Stimulated activated naive CD8-positive, alpha-beta T cell treated with anti-CD3 and anti-CD28 coated beads, Interleukin-15, Interleukin-2, amounts not matched to agents 100 U/mL and 50 U/mL, for 24 hours (primary cell): ENCODE data around the gene CSNK1G1.
"Not testable (repeated sequence)": the region's sequence is repeated elsewhere in the genome, so short reads cannot be mapped to it uniquely, and the experiment has no call there.

Experiments
- ATAC-seq: fragments of 150-1000 bp; cut with Tn5 transposase; one replicate; pipeline ENCODE4 v1.10.0; 2021
- DNase-seq: peaks from one replicate; pipeline ENCODE4 v3.0.0; 2021

Gene CSNK1G1

DNA sequence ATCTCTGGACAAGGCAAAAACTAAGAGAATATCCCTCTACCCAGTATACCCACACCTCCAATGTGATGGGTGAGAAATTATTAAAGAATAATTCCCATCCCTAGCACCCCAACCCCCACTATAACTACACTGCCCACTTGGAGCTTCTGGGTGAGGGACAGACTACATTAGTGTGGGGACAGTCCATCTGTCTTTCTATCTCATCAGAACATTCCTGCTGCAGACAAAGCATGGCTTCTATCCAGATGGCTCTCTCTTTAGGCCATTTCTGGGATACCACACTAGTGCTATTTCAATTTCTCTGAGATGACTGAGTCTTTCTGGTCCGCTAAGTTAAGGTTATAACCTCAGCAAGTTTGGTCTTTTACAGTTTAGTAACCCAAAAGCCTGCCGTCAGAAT is 6.6 kb downstream of the CSNK1G1 start:
- DNase-seq (no peak), ATAC-seq (no peak)

DNA sequence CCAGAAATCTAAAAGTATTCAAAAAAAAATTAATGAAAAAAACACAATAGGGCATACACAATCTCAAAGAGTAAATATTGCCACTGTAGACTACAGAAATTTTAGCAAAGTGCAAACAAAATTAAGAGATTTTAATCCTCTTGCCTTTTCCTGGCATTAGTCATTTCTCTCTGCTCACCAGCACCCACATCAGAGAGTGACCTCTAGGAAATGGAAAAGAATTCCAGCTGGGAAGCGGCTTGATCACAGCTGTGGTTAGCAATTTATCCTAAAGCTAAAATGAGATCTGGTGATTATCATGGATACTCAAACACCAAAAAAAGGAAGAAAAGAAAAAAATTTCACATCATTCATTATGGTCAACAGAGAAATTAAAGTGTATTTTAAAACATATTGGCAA is 7.5 kb downstream of the CSNK1G1 start:
- no peak for ATAC-seq
- no peak for DNase-seq

- ATAC-seq, DNase-seq: not testable (repeated sequence)
Measured at GRCh38 chr15:64346242-64346641, 9.7 kb downstream of the CSNK1G1 start.

- no peak for ATAC-seq
- no peak for DNase-seq
Measured at GRCh38 chr15:64344651-64345294, 11.2 kb downstream of the CSNK1G1 start.

DNA sequence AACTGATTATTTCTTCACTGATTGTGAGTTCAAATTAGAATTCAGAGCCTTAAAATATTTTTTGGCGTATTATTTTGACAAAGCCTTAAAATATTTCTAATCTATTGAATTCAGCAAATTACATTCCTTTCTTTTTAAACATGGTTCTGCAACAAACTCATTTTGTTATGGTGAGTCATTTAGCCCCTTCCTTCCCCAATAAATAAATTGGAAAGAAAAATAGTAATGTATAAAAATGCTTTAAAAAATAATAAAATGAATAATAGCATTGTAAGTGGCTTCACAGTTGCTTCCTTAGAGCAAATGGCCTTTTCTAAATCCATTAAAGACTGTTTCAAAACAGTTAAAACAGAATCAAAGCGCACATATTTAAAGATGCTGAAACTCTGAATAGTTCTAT is 12.1 kb downstream of the CSNK1G1 start:
- DNase-seq (no peak), ATAC-seq (no peak)

- ATAC-seq (no peak), DNase-seq (no peak)
Measured at GRCh38 chr15:64343222-64343621, 12.8 kb downstream of the CSNK1G1 start.

DNA sequence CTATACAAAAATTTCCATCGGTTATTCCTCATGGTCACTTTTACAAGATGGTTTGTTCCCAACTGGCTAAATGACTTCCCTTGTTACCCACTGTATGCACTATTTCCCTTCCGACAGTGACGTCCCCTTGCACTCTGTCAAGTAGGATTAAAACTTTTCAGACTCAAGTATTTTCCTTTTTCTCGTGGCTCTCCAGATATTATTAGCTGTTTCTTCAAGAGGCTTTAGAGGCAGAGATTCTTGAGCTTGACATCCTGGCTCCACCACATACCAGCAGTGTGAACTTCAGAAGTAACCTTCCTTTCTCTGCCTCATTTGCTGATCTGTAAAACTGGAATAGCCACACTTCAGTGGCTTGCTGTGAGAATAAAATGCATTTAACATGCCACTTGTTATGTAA is 14.0 kb downstream of the CSNK1G1 start:
- ATAC-seq (no peak), DNase-seq (no peak)

- DNase-seq (no peak), ATAC-seq (no peak)
Measured at GRCh38 chr15:64340355-64340754, 15.6 kb downstream of the CSNK1G1 start.

DNA sequence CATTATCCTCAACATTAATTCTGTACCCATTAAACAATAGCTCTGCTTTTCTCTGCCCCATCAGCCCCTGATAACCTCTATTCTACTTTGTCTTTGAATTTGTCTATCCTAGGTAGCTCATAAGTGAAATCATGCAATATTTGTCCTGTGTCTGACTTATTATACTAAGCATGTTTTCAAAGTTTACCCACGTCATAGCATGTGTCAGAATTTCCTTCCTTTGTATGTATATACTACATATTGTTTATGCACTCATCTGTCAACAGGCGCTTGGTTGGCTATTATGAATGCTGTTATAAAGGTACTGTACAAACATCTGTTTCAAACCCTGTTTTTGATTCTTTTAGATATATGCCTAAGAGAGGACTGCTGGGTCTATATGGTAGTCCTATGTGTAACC is 18.2 kb downstream of the CSNK1G1 start:
- ATAC-seq (no peak), DNase-seq (no peak)

GRCh38 chr15:64333986-64334929 is 21.7 kb downstream of the CSNK1G1 start:
- no peak for ATAC-seq
- DNase-seq, result no peak

GRCh38 chr15:64333516-64333915 is 22.5 kb downstream of the CSNK1G1 start:
- ATAC-seq (no peak), DNase-seq (no peak)

GRCh38 chr15:64331668-64332067 is 24.3 kb downstream of the CSNK1G1 start:
- ATAC-seq, DNase-seq: not testable (repeated sequence)

DNA sequence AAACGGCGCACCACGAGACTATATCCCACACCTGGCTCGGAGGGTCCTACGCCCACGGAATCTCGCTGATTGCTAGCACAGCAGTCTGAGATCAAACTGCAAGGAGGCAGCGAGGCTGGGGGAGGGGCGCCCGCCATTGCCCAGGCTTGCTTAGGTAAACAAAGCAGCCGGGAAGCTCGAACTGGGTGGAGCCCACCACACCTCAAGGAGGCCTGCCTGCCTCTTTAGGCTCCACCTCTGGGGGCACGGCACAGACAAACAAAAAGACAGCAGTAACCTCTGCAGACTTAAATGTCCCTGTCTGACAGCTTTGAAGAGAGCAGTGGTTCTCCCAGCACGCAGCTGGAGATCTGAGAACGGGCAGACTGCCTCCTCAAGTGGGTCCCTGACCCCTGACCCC is 29.0 kb downstream of the CSNK1G1 start:
- ATAC-seq, result not testable (repeated sequence)

GRCh38 chr15:64326458-64326857 is 29.5 kb downstream of the CSNK1G1 start:
- DNase-seq, ATAC-seq: not testable (repeated sequence)

More for the DNA sequence above, 29.0 kb downstream of the CSNK1G1 start:
- not testable (repeated sequence) for DNase-seq

DNA sequence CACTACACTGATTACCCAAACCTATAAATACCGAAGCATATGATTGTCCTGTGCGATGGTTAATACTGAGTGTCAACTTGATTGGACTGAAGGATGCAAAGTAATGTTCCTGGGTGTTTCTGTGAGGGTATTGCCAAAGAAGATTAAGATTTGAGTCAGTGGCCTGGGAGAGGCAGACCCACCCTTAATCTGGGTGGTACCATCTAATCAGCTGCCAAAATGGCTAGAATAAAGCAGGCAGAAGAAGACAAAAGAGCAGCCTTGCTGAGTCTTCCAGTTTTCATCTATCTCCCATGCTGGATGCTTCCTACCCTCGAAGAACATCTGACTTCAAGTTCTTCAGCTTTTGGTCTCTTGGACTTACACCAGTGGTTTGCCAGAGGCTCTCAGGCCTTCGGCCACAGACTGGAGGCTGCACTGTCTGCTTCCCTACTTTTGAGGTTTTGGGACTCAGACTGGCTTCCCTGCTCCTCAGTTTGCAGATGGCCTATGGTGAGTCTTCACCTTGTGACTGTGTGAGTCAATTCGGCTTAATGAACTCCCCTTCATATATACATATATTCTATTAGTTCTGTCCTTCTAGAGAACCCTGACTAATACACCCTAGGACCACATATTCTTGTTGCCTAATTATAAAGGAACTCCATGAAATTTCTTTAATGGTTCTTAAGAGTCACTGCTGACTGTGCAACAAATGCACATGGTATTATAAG is 31.7 kb downstream of the CSNK1G1 start:
- no peak for ATAC-seq

DNA sequence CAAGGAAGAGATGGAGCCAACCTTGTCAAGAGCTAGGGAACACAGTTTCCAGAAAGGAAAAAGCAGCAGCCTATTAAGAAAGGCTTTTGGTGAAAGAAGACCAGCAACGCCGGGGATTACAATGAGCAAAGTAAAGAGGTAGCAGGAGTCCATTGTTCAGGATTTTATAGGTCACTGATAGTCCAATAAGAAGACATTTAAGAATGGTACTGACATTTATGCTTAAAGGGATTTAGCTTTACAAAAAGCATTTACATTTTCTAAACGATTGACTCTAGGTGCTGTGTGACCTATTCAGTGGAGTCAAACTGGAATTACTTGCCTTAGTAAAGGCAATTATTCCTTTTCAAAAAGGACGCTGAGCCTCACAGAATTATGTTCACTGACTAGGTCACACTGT is 40.8 kb downstream of the CSNK1G1 start:
- ATAC-seq, result no peak

More for the DNA sequence above, 31.7 kb downstream of the CSNK1G1 start:
- no peak for DNase-seq

DNA sequence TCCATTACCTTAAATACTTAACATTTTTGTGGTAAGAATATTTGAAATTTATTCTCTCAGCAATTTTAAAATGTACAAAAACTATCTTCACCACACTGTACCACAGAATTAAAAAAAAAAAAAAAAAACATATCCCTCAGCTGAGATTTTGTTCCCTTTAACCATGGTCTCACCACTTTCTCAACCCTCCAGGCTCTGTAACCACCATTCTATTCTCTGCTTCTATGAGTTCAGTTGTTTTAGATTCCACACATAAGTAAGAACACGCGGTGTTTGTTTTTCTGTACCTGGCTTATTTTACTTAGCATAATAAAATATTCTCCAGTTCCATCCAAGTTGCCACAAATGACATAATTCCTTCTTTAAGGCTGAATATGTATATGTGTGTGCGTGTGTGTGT is 41.5 kb downstream of the CSNK1G1 start:
- no peak for ATAC-seq
- no peak for DNase-seq

More for the DNA sequence above, 40.8 kb downstream of the CSNK1G1 start:
- no peak for DNase-seq

- ATAC-seq (no peak), DNase-seq (no peak)
Measured at GRCh38 chr15:64311566-64311965, 44.4 kb downstream of the CSNK1G1 start.

DNA sequence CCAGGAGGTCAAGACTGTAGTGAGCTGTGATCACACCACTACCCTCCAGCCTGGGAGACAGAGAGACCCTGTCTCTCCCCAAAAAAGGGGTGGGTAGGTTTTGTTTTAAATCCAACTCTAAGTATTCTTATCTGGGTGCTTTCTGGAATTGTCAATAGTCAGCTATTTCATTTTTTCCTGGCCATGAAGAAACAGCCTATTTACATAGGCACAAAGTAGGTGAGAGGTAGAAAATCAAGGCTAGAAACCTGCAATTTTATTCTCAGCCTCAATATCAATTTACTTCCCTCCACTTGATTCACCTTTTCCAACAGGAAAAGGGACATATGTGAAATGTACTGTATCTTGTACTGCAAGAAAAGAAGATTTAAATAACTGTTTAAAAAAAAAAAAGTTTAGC is 45.9 kb downstream of the CSNK1G1 start:
- no peak for DNase-seq
- ATAC-seq, result no peak

- no peak for ATAC-seq
- no peak for DNase-seq
Measured at GRCh38 chr15:64305261-64305660, 50.7 kb downstream of the CSNK1G1 start.

GRCh38 chr15:64289550-64289949 is 66.4 kb downstream of the CSNK1G1 start:
- DNase-seq, result no peak

DNA sequence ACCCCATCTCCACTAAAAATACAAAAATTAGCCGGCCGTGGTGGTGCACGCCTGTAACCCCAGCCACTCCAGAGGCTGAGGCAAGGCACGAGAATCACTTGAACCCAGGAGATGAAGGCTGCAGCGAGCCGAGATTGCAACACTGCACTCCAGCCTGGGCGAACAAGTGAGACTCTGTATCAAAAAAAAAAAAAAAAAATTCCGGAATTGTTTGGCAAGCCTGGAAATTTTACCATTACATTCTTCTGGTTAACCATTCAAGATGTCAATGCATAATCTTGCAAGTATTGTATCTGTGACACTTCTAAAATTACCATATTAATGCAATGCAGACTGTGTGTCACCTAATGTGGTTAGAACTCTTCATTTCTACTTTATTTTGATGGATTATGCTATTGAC is 67.0 kb downstream of the CSNK1G1 start:
- no peak for ATAC-seq

More at GRCh38 chr15:64289550-64289949, 66.4 kb downstream of the CSNK1G1 start:
- ATAC-seq, result no peak

GRCh38 chr15:64288577-64288976 is 67.4 kb downstream of the CSNK1G1 start:
- DNase-seq (no peak), ATAC-seq (no peak)

More for the DNA sequence above, 67.0 kb downstream of the CSNK1G1 start:
- DNase-seq, result no peak
